ENCODE results near the gene UTP4.

GRCh38 chr16:69160192-69160591 is 27.7 kb downstream of the UTP4 start:
- TF ChIP-seq, protein P1, sequence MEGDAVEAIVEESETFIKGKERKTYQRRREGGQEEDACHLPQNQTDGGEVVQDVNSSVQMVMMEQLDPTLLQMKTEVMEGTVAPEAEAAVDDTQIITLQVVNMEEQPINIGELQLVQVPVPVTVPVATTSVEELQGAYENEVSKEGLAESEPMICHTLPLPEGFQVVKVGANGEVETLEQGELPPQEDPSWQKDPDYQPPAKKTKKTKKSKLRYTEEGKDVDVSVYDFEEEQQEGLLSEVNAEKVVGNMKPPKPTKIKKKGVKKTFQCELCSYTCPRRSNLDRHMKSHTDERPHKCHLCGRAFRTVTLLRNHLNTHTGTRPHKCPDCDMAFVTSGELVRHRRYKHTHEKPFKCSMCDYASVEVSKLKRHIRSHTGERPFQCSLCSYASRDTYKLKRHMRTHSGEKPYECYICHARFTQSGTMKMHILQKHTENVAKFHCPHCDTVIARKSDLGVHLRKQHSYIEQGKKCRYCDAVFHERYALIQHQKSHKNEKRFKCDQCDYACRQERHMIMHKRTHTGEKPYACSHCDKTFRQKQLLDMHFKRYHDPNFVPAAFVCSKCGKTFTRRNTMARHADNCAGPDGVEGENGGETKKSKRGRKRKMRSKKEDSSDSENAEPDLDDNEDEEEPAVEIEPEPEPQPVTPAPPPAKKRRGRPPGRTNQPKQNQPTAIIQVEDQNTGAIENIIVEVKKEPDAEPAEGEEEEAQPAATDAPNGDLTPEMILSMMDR (IDR thresholded peaks at IDR 0.05), result no peak
- TF ChIP-seq POLR2A (IDR thresholded peaks at IDR 0.05) (no peak), POLR2AphosphoS5 (IDR thresholded peaks at IDR 0.05) (no peak), EP300 (IDR thresholded peaks at IDR 0.05) (no peak)

Data from suprapubic skin (tissue), 4 donors.